GM12878 (cell line): ENCODE data around the gene CSMD2. TPM values are rescaled to one million over a fixed set of nuclear protein-coding genes. Genes with fewer than 3 reads are reported as not detected.

ENCODE experiments used
- ATAC-seq: fragments of 200-7000 bp; cut with Tn5 transposase; 3 replicates; pipeline ENCODE4 v1.9.1; 2020; ENCODE audit warnings: mild to moderate bottlenecking, moderate library complexity
- BruUV-seq: library from RNA; stranded (reverse); fragments of 400-500 nt; replicated peaks from 2 replicates; lab custom pipeline; 2021; lab: Mats Ljungman, UMichigan
- CTCF ChIA-PET: fragments of 300-600 bp; sonication (Branson Sonifier 250); formaldehyde crosslinking; extraction: SDS; loops from one replicate; lab custom pipeline; 2021; ENCODE audit warnings: inconsistent platforms; lab: Yijun Ruan, JAX
- POLR2A ChIA-PET: fragments of 350-600 bp; formaldehyde crosslinking; extraction: SDS; loops from one replicate; lab custom pipeline; 2021; ENCODE audit warnings: inconsistent platforms; lab: Charles Lee
- RAD21 ChIA-PET: fragments of 300-600 bp; sonication (Branson Sonifier 250); formaldehyde crosslinking; loops from one replicate; lab custom pipeline; 2023; ENCODE audit warnings: antibody characterized with exemption; ENCODE audit not compliant: unreplicated experiment; lab: Charles Lee
- SMC1A ChIA-PET: fragments of 300-600 bp; sonication (Branson Sonifier 250); formaldehyde crosslinking; loops from one replicate; lab custom pipeline; 2023; ENCODE audit not compliant: unreplicated experiment, uncharacterized antibody; lab: Charles Lee
- DNase-seq: peaks from one replicate; pipeline ENCODE4 v3.0.0-alpha.2; 2011; ENCODE audit warnings: low read depth, low spot score
- FAIRE-seq: peaks from 3 replicates; lab custom pipeline; 2011; peaks lifted over from hg19 to GRCh38; lab: Jason Lieb, UNC
- H2AFZ ChIP-seq: 2 replicates; pipeline ENCODE4 v1.6.0; 2011; ENCODE audit warnings: low read depth, low read length, control low read depth; ENCODE audit not compliant: control insufficient read depth
- H3K27ac ChIP-seq: 2 replicates; pipeline ENCODE4 v1.5.1; 2011; ENCODE audit warnings: control low read depth; ENCODE audit not compliant: control insufficient read depth, insufficient read depth
- H3K27me3 ChIP-seq, 2 experiments: replicated peaks in 1 of 2; 2 replicates each; pipeline versions ENCODE4 v1.6.0 to v1.6.1; 2011; ENCODE audit warnings: low read length in 1 of 2; ENCODE audit not compliant: control insufficient read depth in 2 of 2, insufficient read depth in 2 of 2
- H3K36me3 ChIP-seq, 2 experiments: 2 replicates each; pipeline ENCODE4 v1.5.1; 2011; ENCODE audit warnings: low read length in 1 of 2; ENCODE audit not compliant: control insufficient read depth in 2 of 2, insufficient read depth in 2 of 2
- H3K4me1 ChIP-seq: 2 replicates; pipeline ENCODE4 v1.6.1; 2011; ENCODE audit warnings: mild to moderate bottlenecking, low read length, moderate library complexity, mixed read lengths; ENCODE audit not compliant: control insufficient read depth, insufficient read depth
- H3K4me2 ChIP-seq: 2 replicates; pipeline ENCODE4 v1.6.0; 2011; ENCODE audit warnings: control low read depth; ENCODE audit not compliant: control insufficient read depth, insufficient read depth
- H3K4me3 ChIP-seq: fragments of 200-600 bp; sonication (generic); 2 replicates; pipeline ENCODE4 v1.5.1; 2016
- H3K79me2 ChIP-seq: 2 replicates; pipeline ENCODE4 v1.6.0; 2011; ENCODE audit warnings: low read length; ENCODE audit not compliant: control insufficient read depth, insufficient read depth
- H3K9ac ChIP-seq: 2 replicates; pipeline ENCODE4 v1.8.0; 2011; ENCODE audit warnings: low read length, control low read depth, mixed read lengths; ENCODE audit not compliant: control insufficient read depth, insufficient read depth
- H3K9me3 ChIP-seq: replicated peaks from 3 replicates; pipeline ENCODE4 v1.5.1; 2011; ENCODE audit warnings: mild to moderate bottlenecking, low read length; ENCODE audit not compliant: control insufficient read depth, insufficient read depth
- H4K20me1 ChIP-seq: 2 replicates; pipeline ENCODE4 v1.6.0; 2011; ENCODE audit not compliant: control insufficient read depth, insufficient read depth
- BCL11A ChIP-seq: IDR thresholded peaks from 2 replicates; pipeline ENCODE4 v1.6.1; 2011; ENCODE audit warnings: low read depth, low read length
- BHLHE40 ChIP-seq, 2 experiments: fragments of 450-650 bp in 1 of 2; IDR thresholded peaks; 2 replicates each; pipeline ENCODE4 v1.6.1; 2011 to 2017; ENCODE audit warnings: low read depth in 2 of 2, borderline replicate concordance in 1 of 2, improper control_type of control experiment in 1 of 2, low read length in 1 of 2, mild to moderate bottlenecking in 1 of 2
- BRCA1 ChIP-seq: IDR thresholded peaks from 2 replicates; pipeline ENCODE4 v1.6.1; 2011; ENCODE audit warnings: low read depth, low read length, improper control_type of control experiment
- CBX3 ChIP-seq: fragments of 200-600 bp; sonication (generic); IDR thresholded peaks from 2 replicates; pipeline ENCODE4 v1.6.1; 2016; ENCODE audit warnings: low read depth, borderline replicate concordance
- KAT2A ChIP-seq: conservative IDR thresholded peaks from 2 replicates; pipeline ENCODE4 v1.6.1; 2011; ENCODE audit warnings: low read depth, low read length; ENCODE audit not compliant: control insufficient read depth
- PAX5 ChIP-seq: IDR thresholded peaks from 2 replicates; pipeline ENCODE4 v1.6.1; 2011; ENCODE audit warnings: low read depth, low read length, borderline replicate concordance
- RAD21 ChIP-seq: IDR thresholded peaks from 2 replicates; pipeline ENCODE4 v1.6.1; 2011; ENCODE audit warnings: mild to moderate bottlenecking, low read depth, low read length, moderate library complexity; ENCODE audit not compliant: insufficient read depth
- RAD51 ChIP-seq: fragments of 450-650 bp; IDR thresholded peaks from 2 replicates; pipeline ENCODE4 v1.6.1; 2016; ENCODE audit warnings: moderate library complexity, mild to moderate bottlenecking, inconsistent platforms
- SMAD5 ChIP-seq: IDR thresholded peaks from 2 replicates; pipeline ENCODE4 v1.6.1; 2016; ENCODE audit warnings: antibody characterized with exemption, low read depth
- STAT1 ChIP-seq: fragments of 450-650 bp; conservative IDR thresholded peaks from 2 replicates; pipeline ENCODE4 v1.6.1; 2014; ENCODE audit warnings: antibody characterized with exemption, mild to moderate bottlenecking
- TCF12 ChIP-seq: IDR thresholded peaks from 2 replicates; pipeline ENCODE4 v1.6.1; 2011; ENCODE audit warnings: low read depth, mild to moderate bottlenecking, low read length
- ZBED1 ChIP-seq: IDR thresholded peaks from 2 replicates; pipeline ENCODE4 v1.6.1; 2016; ENCODE audit warnings: borderline replicate concordance
- WGBS: methylation state at CpG from one replicate; pipeline ENCODE4 v1.1.6; 2016; ENCODE audit warnings: low lambda C conversion rate; ENCODE audit not compliant: insufficient replicate concordance, insufficient coverage; ENCODE audit errors: missing lambda C conversion rate; 5-methylcytosine and 5-hydroxymethylcytosine counted together
- in situ Hi-C: fragments of 300-500 bp; cut with MboI; formaldehyde crosslinking; loops from 9 replicates; pipeline ENCODE4 v1.14.3; 2018; ENCODE audit warnings: mixed read lengths
- intact Hi-C: fragments of 100-400 bp; cut with micrococcal nuclease; formaldehyde crosslinking; loops from one replicate; pipeline ENCODE4 v1.14.2; 2022; ENCODE audit not compliant: unreplicated experiment
- polyA plus RNA-seq, 11 experiments: library from polyadenylated mRNA; depleted of rRNA in 4 of 11; unstranded in 6 of 11; stranded (reverse) in 5 of 11; fragments of >200 nt; fragmentation: Nextera tagmentation in 4 of 11; fragmentation: Illumina TruSeq in 1 of 11; extraction: Ambion mirVana in 4 of 11; extraction: Trizol in 1 of 11; gene quantifications; 1 replicate in 1 of 11; 2 replicates in 10 of 11; pipeline versions ENCODE4 v1.2.1 to v1.2.3, GENCODE V29; 2011 to 2016; ENCODE audit warnings: inconsistent platforms in 2 of 11, missing spikeins in 2 of 11, low read depth in 1 of 11
- total RNA-seq, 4 experiments: library from RNA; depleted of rRNA in 3 of 4; stranded (reverse); fragments of >200 nt in 3 of 4; fragmentation: Illumina TruSeq in 1 of 4; extraction: Trizol in 1 of 4; gene quantifications; 2 replicates each; pipeline versions ENCODE4 v1.2.1 to v1.2.3, GENCODE V29; 2013 to 2021
- TF ChIP-seq, protein P1 (sequence below): IDR thresholded peaks from 2 replicates; pipeline ENCODE4 v1.6.1; 2012; ENCODE audit warnings: improper control_type of control experiment, low read depth, low read length; ENCODE audit not compliant: insufficient replicate concordance
- TF ChIP-seq, protein P2 (sequence below): IDR thresholded peaks from 2 replicates; pipeline ENCODE4 v1.6.1; 2011; ENCODE audit warnings: mild to moderate bottlenecking, low read depth, low read length, moderate library complexity; ENCODE audit not compliant: insufficient replicate concordance
- TF ChIP-seq, protein P3 (sequence below): IDR thresholded peaks from 2 replicates; pipeline ENCODE4 v1.6.1; 2011; ENCODE audit warnings: borderline replicate concordance, low read depth, mild to moderate bottlenecking, moderate library complexity, low read length; ENCODE audit not compliant: insufficient read depth, poor library complexity, severe bottlenecking
- TF ChIP-seq, protein P4 (sequence below): fragments of 150-350 bp; IDR thresholded peaks from 2 replicates; pipeline ENCODE4 v1.6.1; 2014; ENCODE audit warnings: mild to moderate bottlenecking, low read depth, low read length

The CSMD2 gene
- total and polyA plus RNA-seq, 10 of the 15 experiments (the other 5 are each of a cell fraction or from before 2014, with no cell fraction given), result under 0.01 TPM; not detected in 9

- FAIRE-seq (no peak), DNase-seq (no peak), ATAC-seq (no peak)
- Histone ChIP-seq H3K9me3 (no peaks in the 10 kb centered on the region), H3K27ac (no peak overlapping the region), H3K36me3 (no peaks in the 10 kb centered on the region), H3K4me1 (peaks cover 5% of the 10 kb centered on the region), H3K9ac (no peak overlapping the region), H3K4me2 (no peak overlapping the region), H4K20me1 (0 out of 2 replicates have a peak, but pooled peaks cover 2% of the 10 kb centered on the region), H3K4me3 (no peak overlapping the region), H2AFZ (no peak overlapping the region), H3K79me2 (no peaks in the 10 kb centered on the region), H3K27me3 (no peaks in the 10 kb centered on the region)
- RAD21 ChIA-PET, result interaction anchor here (0.9 kb wide), 1 partner anchor 598 kb away, joined by 3 read pairs; no protein-coding TSS in a partner anchor
- intact Hi-C loops (no loop called here), in situ Hi-C loops (no loop called here)
- BruUV-seq, result no TSS peak
- WGBS, result 46% methylated on average over 6 of the region's 6 CpGs
- POLR2A ChIA-PET, result no interaction called here
- CTCF ChIA-PET, result no interaction called here
- SMC1A ChIA-PET, result no interaction called here
- TF ChIP-seq BCL11A, result no peak
- no peak for TF ChIP-seq CBX3
- TF ChIP-seq KAT2A, result no peak
- TF ChIP-seq, protein P1, sequence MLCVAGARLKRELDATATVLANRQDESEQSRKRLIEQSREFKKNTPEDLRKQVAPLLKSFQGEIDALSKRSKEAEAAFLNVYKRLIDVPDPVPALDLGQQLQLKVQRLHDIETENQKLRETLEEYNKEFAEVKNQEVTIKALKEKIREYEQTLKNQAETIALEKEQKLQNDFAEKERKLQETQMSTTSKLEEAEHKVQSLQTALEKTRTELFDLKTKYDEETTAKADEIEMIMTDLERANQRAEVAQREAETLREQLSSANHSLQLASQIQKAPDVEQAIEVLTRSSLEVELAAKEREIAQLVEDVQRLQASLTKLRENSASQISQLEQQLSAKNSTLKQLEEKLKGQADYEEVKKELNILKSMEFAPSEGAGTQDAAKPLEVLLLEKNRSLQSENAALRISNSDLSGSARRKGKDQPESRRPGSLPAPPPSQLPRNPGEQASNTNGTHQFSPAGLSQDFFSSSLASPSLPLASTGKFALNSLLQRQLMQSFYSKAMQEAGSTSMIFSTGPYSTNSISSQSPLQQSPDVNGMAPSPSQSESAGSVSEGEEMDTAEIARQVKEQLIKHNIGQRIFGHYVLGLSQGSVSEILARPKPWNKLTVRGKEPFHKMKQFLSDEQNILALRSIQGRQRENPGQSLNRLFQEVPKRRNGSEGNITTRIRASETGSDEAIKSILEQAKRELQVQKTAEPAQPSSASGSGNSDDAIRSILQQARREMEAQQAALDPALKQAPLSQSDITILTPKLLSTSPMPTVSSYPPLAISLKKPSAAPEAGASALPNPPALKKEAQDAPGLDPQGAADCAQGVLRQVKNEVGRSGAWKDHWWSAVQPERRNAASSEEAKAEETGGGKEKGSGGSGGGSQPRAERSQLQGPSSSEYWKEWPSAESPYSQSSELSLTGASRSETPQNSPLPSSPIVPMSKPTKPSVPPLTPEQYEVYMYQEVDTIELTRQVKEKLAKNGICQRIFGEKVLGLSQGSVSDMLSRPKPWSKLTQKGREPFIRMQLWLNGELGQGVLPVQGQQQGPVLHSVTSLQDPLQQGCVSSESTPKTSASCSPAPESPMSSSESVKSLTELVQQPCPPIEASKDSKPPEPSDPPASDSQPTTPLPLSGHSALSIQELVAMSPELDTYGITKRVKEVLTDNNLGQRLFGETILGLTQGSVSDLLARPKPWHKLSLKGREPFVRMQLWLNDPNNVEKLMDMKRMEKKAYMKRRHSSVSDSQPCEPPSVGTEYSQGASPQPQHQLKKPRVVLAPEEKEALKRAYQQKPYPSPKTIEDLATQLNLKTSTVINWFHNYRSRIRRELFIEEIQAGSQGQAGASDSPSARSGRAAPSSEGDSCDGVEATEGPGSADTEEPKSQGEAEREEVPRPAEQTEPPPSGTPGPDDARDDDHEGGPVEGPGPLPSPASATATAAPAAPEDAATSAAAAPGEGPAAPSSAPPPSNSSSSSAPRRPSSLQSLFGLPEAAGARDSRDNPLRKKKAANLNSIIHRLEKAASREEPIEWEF, result no peak
- TF ChIP-seq, protein P2, sequence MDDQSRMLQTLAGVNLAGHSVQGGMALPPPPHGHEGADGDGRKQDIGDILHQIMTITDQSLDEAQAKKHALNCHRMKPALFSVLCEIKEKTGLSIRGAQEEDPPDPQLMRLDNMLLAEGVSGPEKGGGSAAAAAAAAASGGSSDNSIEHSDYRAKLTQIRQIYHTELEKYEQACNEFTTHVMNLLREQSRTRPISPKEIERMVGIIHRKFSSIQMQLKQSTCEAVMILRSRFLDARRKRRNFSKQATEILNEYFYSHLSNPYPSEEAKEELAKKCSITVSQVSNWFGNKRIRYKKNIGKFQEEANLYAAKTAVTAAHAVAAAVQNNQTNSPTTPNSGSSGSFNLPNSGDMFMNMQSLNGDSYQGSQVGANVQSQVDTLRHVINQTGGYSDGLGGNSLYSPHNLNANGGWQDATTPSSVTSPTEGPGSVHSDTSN, result no peak
- TF ChIP-seq SMAD5, result no peak
- TF ChIP-seq ZBED1, result no peak
- TF ChIP-seq, protein P3, sequence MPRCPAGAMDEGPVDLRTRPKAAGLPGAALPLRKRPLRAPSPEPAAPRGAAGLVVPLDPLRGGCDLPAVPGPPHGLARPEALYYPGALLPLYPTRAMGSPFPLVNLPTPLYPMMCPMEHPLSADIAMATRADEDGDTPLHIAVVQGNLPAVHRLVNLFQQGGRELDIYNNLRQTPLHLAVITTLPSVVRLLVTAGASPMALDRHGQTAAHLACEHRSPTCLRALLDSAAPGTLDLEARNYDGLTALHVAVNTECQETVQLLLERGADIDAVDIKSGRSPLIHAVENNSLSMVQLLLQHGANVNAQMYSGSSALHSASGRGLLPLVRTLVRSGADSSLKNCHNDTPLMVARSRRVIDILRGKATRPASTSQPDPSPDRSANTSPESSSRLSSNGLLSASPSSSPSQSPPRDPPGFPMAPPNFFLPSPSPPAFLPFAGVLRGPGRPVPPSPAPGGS, result no peak
- TF ChIP-seq STAT1, result no peak
- no peak for TF ChIP-seq BHLHE40 (IDR thresholded peaks at IDR 0.05; ENCODE audit: borderline replicate concordance in 1 of 2, low read depth in 2 of 2, low read length in 1 of 2)
- TF ChIP-seq PAX5, result no peak
- TF ChIP-seq TCF12, result no peak
- TF ChIP-seq RAD51, result no peak
- TF ChIP-seq BRCA1, result no peak
- no peak for TF ChIP-seq RAD21
- TF ChIP-seq, protein P4, sequence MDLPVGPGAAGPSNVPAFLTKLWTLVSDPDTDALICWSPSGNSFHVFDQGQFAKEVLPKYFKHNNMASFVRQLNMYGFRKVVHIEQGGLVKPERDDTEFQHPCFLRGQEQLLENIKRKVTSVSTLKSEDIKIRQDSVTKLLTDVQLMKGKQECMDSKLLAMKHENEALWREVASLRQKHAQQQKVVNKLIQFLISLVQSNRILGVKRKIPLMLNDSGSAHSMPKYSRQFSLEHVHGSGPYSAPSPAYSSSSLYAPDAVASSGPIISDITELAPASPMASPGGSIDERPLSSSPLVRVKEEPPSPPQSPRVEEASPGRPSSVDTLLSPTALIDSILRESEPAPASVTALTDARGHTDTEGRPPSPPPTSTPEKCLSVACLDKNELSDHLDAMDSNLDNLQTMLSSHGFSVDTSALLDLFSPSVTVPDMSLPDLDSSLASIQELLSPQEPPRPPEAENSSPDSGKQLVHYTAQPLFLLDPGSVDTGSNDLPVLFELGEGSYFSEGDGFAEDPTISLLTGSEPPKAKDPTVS, result no peak
Observed at GRCh38 chr1:34144766-34145165, 20.3 kb downstream of the CSMD2 start.
